Osteocyte (in vitro differentiated cells): ENCODE data around the gene TNPO2. TPM values are rescaled to one million over a fixed set of nuclear protein-coding genes. Genes with fewer than 3 reads are reported as not detected.
"Not testable (repeated sequence)": the region's sequence is repeated elsewhere in the genome, so short reads cannot be mapped to it uniquely, and the experiment has no call there.

Experiments used
- DNase-seq: peaks from one replicate; pipeline ENCODE4 v3.0.0; 2021; ENCODE audit warnings: mixed read lengths; ENCODE audit not compliant: unreplicated experiment; ENCODE audit errors: extremely low spot score
- H3K27ac Mint-ChIP-seq: one replicate; pipeline ENCODE4 v1.8.0; 2021; ENCODE audit warnings: mild to moderate bottlenecking, mixed read lengths; ENCODE audit not compliant: unreplicated experiment
- H3K27me3 Mint-ChIP-seq: one replicate; pipeline ENCODE4 v1.8.0; 2021; ENCODE audit warnings: mixed read lengths; ENCODE audit not compliant: unreplicated experiment
- H3K36me3 Mint-ChIP-seq: one replicate; pipeline ENCODE4 v1.8.0; 2021; ENCODE audit warnings: mixed read lengths; ENCODE audit not compliant: unreplicated experiment
- H3K4me1 Mint-ChIP-seq: one replicate; pipeline ENCODE4 v1.8.0; 2021; ENCODE audit warnings: mixed read lengths; ENCODE audit not compliant: unreplicated experiment
- H3K4me3 Mint-ChIP-seq: one replicate; pipeline ENCODE4 v1.8.0; 2021; ENCODE audit warnings: mild to moderate bottlenecking, moderate library complexity, mixed read lengths; ENCODE audit not compliant: unreplicated experiment
- H3K9me3 Mint-ChIP-seq: one replicate; pipeline ENCODE4 v1.8.0; 2021; ENCODE audit warnings: mixed read lengths; ENCODE audit not compliant: unreplicated experiment
- CTCF ChIP-seq: fragments of 200-600 bp; sonication (generic); IDR thresholded peaks from 2 replicates; pipeline ENCODE4 v1.5.0; 2021; ENCODE audit warnings: antibody characterized with exemption, mild to moderate bottlenecking, moderate library complexity
- total RNA-seq: library from RNA; stranded (reverse); gene quantifications from 2 replicates; pipeline ENCODE4 v1.2.1, GENCODE V29; 2021

Gene TNPO2
- total RNA-seq, 1 donor from 2014 or later = 93.3 TPM

- no peak overlapping the region for H3K4me3 Mint-ChIP-seq
- no peaks in the 10 kb centered on the region for H3K9me3 Mint-ChIP-seq
- DNase-seq = no peak
- H3K27ac Mint-ChIP-seq = no peak overlapping the region
- no peaks in the 10 kb centered on the region for H3K27me3 Mint-ChIP-seq
- TF ChIP-seq CTCF = no peak
- peaks cover 23% of the 10 kb centered on the region for H3K4me1 Mint-ChIP-seq
- H3K36me3 Mint-ChIP-seq = peaks cover 19% of the 10 kb centered on the region
Measured at GRCh38 chr19:12730064-12730463, 6.3 kb upstream of the TNPO2 start.

GRCh38 chr19:12727745-12728433, 4.2 kb upstream of the TNPO2 start:
- Mint-ChIP-seq H3K9me3 (no peaks in the 10 kb centered on the region), H3K4me1 (peaks cover 28% of the 10 kb centered on the region), H3K36me3 (peaks cover 19% of the 10 kb centered on the region), H3K27me3 (no peaks in the 10 kb centered on the region), H3K27ac (no peak overlapping the region), H3K4me3 (no peak overlapping the region)
- DNase-seq = no peak
- no peak for TF ChIP-seq CTCF

GRCh38 chr19:12726988-12727316, 3.2 kb upstream of the TNPO2 start:
- H3K27ac Mint-ChIP-seq = no peak overlapping the region
- H3K27me3 Mint-ChIP-seq = no peaks in the 10 kb centered on the region
- peaks cover 16% of the 10 kb centered on the region for H3K36me3 Mint-ChIP-seq
- no peaks in the 10 kb centered on the region for H3K9me3 Mint-ChIP-seq
- DNase-seq = no peak
- no peak for TF ChIP-seq CTCF
- no peak overlapping the region for H3K4me3 Mint-ChIP-seq
- peaks cover 23% of the 10 kb centered on the region for H3K4me1 Mint-ChIP-seq

GRCh38 chr19:12725612-12726011, 1.9 kb upstream of the TNPO2 start:
- not testable (repeated sequence) for H3K4me3 Mint-ChIP-seq, DNase-seq, H3K27ac Mint-ChIP-seq, H3K27me3 Mint-ChIP-seq, H3K9me3 Mint-ChIP-seq
- peaks cover 15% of the 10 kb centered on the region for H3K36me3 Mint-ChIP-seq
- H3K4me1 Mint-ChIP-seq = peaks cover 30% of the 10 kb centered on the region

- peak overlapping the region; percentile 91 for H3K4me3 Mint-ChIP-seq
- peaks cover 10% of the 10 kb centered on the region for H3K36me3 Mint-ChIP-seq
- DNase-seq = no peak
- H3K4me1 Mint-ChIP-seq = peaks cover 32% of the 10 kb centered on the region
- H3K9me3 Mint-ChIP-seq = no peaks in the 10 kb centered on the region
- H3K27ac Mint-ChIP-seq = peak overlapping the region; percentile 96
- H3K27me3 Mint-ChIP-seq = no peaks in the 10 kb centered on the region
- no peak for TF ChIP-seq CTCF
Measured at GRCh38 chr19:12723381-12723640, 421 bp downstream of the TNPO2 start.
